GM19397 (cell line): ENCODE results near the gene EPS8L2.

Source experiments
- ATAC-seq: cut with Tn5 transposase; IDR thresholded peaks from one replicate; pipeline ENCODE4 v1.9.1; 2021; ENCODE audit warnings: mild to moderate bottlenecking, moderate library complexity; ENCODE audit not compliant: unreplicated experiment

Gene EPS8L2

GRCh38 chr11:703506-703905, 2.5 kb upstream of the EPS8L2 start:
- no peak for ATAC-seq

- no peak for ATAC-seq
Observed at GRCh38 chr11:704228-704674, 1.8 kb upstream of the EPS8L2 start.

- ATAC-seq = no peak
Observed at GRCh38 chr11:704781-705645, 1.0 kb upstream of the EPS8L2 start.

- no peak for ATAC-seq
Observed at GRCh38 chr11:706439-706956, 467 bp downstream of the EPS8L2 start.

GRCh38 chr11:706957-707816, 1.2 kb downstream of the EPS8L2 start:
- ATAC-seq = no peak

GRCh38 chr11:707817-708420, 1.9 kb downstream of the EPS8L2 start:
- no peak for ATAC-seq

GRCh38 chr11:708511-708910, 2.5 kb downstream of the EPS8L2 start:
- ATAC-seq = no peak

- no peak for ATAC-seq
Observed at GRCh38 chr11:709109-709997, 3.3 kb downstream of the EPS8L2 start.

GRCh38 chr11:714436-714835, 8.4 kb downstream of the EPS8L2 start:
- no peak for ATAC-seq

- ATAC-seq = no peak
Observed at GRCh38 chr11:719214-720016, 13.4 kb downstream of the EPS8L2 start.

- ATAC-seq = no peak
Observed at GRCh38 chr11:720017-720641, 14.1 kb downstream of the EPS8L2 start.

- no peak for ATAC-seq
Observed at GRCh38 chr11:720642-721246, 14.7 kb downstream of the EPS8L2 start.

GRCh38 chr11:721247-721740, 15.3 kb downstream of the EPS8L2 start:
- no peak for ATAC-seq

GRCh38 chr11:721741-722345, 15.8 kb downstream of the EPS8L2 start:
- ATAC-seq = no peak

- no peak for ATAC-seq
Observed at GRCh38 chr11:722346-722811, 16.3 kb downstream of the EPS8L2 start.

- no peak for ATAC-seq
Observed at GRCh38 chr11:723120-723883, 17.3 kb downstream of the EPS8L2 start.
